ENCODE results near the gene CDC14B. TPM values are rescaled to one million over a fixed set of nuclear protein-coding genes. Genes with fewer than 3 reads are reported as not detected.

CDC14B gene
- total RNA-seq, 4 donors from 2014 or later = 19.8 to 28.8 (median 23.6) TPM

- H3K27me3 ChIP-seq = no peaks in the 10 kb centered on the region
- TF ChIP-seq POLR2AphosphoS5 (IDR thresholded peaks at IDR 0.05) = no peak
- no peak for TF ChIP-seq POLR2A (IDR thresholded peaks at IDR 0.05)
- TF ChIP-seq EP300 (IDR thresholded peaks at IDR 0.05) = no peak
- no peak for TF ChIP-seq CTCF (IDR thresholded peaks at IDR 0.05)
- H3K9me3 ChIP-seq = no peaks in the 10 kb centered on the region
- H3K4me3 ChIP-seq = no peak overlapping the region
- 57 to 77% methylated on average over 5 of the region's 5 CpGs for WGBS, 2 donors (ENCODE audit: low coverage in 1 of 2)
- H3K4me1 ChIP-seq = no peaks in the 10 kb centered on the region
- ATAC-seq = no peak
- H3K36me3 ChIP-seq = peaks cover 3 to 64% of the 10 kb centered on the region in 2 donors
- no peak overlapping the region for H3K27ac ChIP-seq
Observed at GRCh38 chr9:96476591-96476990, 143.1 kb downstream of the CDC14B start.

- H3K4me3 ChIP-seq = no peak overlapping the region
- no peak overlapping the region for H3K27ac ChIP-seq
- H3K9me3 ChIP-seq = no peaks in the 10 kb centered on the region
- TF ChIP-seq EP300 (IDR thresholded peaks at IDR 0.05) (no peak), CTCF (IDR thresholded peaks at IDR 0.05) (no peak), POLR2AphosphoS5 (IDR thresholded peaks at IDR 0.05) (no peak), POLR2A (IDR thresholded peaks at IDR 0.05) (no peak)
- WGBS, 2 donors (ENCODE audit: low coverage in 1 of 2) = 86 to 96% methylated on average over 4 of the region's 4 CpGs
- H3K36me3 ChIP-seq = peaks cover 3 to 68% of the 10 kb centered on the region in 2 donors
- no peaks in the 10 kb centered on the region for H3K4me1 ChIP-seq
- ATAC-seq = no peak
- no peaks in the 10 kb centered on the region for H3K27me3 ChIP-seq
Observed at GRCh38 chr9:96476013-96476412, 143.6 kb downstream of the CDC14B start.

- Histone ChIP-seq H3K27ac (no peak overlapping the region), H3K4me1 (no peaks in the 10 kb centered on the region), H3K4me3 (no peak overlapping the region), H3K36me3 (peaks cover 0 to 87% of the 10 kb centered on the region in 2 donors), H3K9me3 (no peaks in the 10 kb centered on the region), H3K27me3 (no peaks in the 10 kb centered on the region)
- 94 to 97% methylated on average over 3 to 5 of the region's 5 CpGs for WGBS, 2 donors (ENCODE audit: low coverage in 1 of 2)
- TF ChIP-seq POLR2AphosphoS5 (IDR thresholded peaks at IDR 0.05) (no peak), POLR2A (IDR thresholded peaks at IDR 0.05) (no peak), CTCF (IDR thresholded peaks at IDR 0.05) (no peak), EP300 (IDR thresholded peaks at IDR 0.05) (no peak)
- ATAC-seq = no peak
Observed at GRCh38 chr9:96467784-96468183, 151.9 kb downstream of the CDC14B start.

GRCh38 chr9:96464426-96464825 lies 155.2 kb downstream of the CDC14B start:
- Histone ChIP-seq H3K9me3 (no peaks in the 10 kb centered on the region), H3K27ac (no peak overlapping the region), H3K36me3 (peaks cover 0 to 77% of the 10 kb centered on the region in 2 donors), H3K4me3 (no peak overlapping the region), H3K4me1 (no peaks in the 10 kb centered on the region), H3K27me3 (no peaks in the 10 kb centered on the region)
- ATAC-seq = no peak
- WGBS, 2 donors (ENCODE audit: low coverage in 1 of 2) = 55 to 63% methylated on average over 6 of the region's 6 CpGs
- TF ChIP-seq EP300 (IDR thresholded peaks at IDR 0.05) (no peak), CTCF (IDR thresholded peaks at IDR 0.05) (no peak), POLR2AphosphoS5 (IDR thresholded peaks at IDR 0.05) (no peak), POLR2A (IDR thresholded peaks at IDR 0.05) (no peak)

- Histone ChIP-seq H3K9me3 (no peaks in the 10 kb centered on the region), H3K27ac (no peak overlapping the region), H3K4me3 (no peak overlapping the region), H3K4me1 (peaks cover 0 to 2% (median 0%) of the 10 kb centered on the region in 3 donors), H3K36me3 (peaks cover 0 to 71% of the 10 kb centered on the region in 2 donors), H3K27me3 (no peaks in the 10 kb centered on the region)
- no peak for TF ChIP-seq POLR2AphosphoS5 (IDR thresholded peaks at IDR 0.05)
- no peak for TF ChIP-seq EP300 (IDR thresholded peaks at IDR 0.05)
- TF ChIP-seq CTCF (IDR thresholded peaks at IDR 0.05) = no peak
- TF ChIP-seq POLR2A (IDR thresholded peaks at IDR 0.05) = no peak
- WGBS, 2 donors (ENCODE audit: low coverage in 1 of 2) = 100% methylated on average over 5 to 6 of the region's 6 CpGs
- ATAC-seq = no peak
Observed at GRCh38 chr9:96462541-96462940, 157.1 kb downstream of the CDC14B start.

Measured in gastroesophageal sphincter (tissue), 4 donors.